GM18520 (cell line): ENCODE results near the gene CSRP3.

ENCODE experiments used
- ATAC-seq: cut with Tn5 transposase; IDR thresholded peaks from one replicate; pipeline ENCODE4 v1.9.1; 2021; ENCODE audit not compliant: unreplicated experiment

The CSRP3 gene

GRCh38 chr11:19226378-19227195 lies 24.8 kb upstream of the CSRP3 start:
- ATAC-seq = no peak

DNA sequence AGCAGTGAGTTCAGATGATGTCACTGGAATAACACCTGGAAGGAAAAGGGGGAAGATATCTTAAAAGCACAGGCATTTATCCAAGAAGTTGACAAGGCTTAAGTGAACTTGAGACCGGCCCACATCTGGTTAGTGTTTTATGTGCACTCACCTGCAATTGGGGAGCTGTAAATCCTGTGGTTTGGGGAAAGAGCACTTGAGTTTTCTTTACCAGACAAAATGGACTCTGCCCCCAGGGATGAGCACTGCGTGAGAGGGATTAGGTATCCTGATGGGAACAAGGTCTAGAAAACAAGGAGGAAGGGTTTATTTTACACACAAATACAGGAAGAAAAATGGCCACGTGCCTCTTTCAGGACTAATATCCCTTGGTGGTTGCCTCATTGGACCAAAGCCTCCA lies 23.8 kb upstream of the CSRP3 start:
- ATAC-seq = no peak

DNA sequence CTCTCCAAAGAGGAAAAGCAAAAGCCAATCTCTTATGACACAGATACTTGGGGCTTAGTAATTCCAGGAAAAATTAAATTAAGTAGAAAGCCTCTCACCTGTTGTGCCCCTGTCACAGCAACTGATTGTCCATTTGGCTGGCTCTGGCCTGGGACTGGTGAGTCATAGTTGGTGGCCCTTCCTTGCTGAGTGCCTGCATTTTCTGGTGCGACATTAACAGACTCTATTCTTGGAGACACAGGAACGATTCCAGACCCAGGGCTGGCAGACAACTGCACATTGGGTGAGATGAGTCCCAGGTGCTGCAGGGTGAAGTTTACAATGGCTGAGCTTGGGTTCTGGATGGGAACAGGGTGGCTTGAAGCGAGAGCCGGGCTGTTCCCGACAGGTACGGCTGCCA lies 23.3 kb upstream of the CSRP3 start:
- ATAC-seq = no peak

GRCh38 chr11:19220903-19221724 lies 19.3 kb upstream of the CSRP3 start:
- ATAC-seq = no peak

DNA sequence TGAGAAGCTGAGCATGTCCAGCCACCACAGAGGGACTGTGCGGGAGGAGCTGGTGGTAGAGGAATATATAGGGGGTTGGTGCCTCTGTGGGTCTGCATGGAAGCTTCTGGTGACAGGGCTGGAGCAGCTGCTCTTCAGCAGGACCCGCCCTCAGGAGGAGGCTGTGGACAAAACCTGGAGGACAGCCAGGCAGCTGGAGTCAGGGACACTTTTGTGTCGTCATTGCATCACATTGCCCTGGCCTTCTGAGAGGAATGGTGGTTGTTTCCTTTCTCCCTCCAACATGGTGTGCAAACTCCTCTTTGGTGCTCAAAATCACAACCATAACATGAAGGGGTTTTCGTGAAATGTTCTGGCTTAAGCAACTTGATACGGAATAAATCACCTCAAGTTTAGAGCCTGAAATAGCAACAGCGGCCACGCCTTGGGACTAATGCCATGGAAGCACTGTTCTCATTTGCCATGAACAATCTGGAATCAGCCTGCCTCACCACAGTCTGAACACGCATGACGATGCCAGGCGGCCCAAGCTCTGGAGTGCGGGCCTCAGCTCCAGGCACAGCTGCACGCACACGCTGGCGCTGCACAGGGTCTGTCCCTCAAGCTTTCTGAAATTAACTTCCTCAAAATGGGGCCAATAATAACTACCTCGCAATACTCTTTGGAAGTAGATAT lies 17.1 kb upstream of the CSRP3 start:
- no peak for ATAC-seq

- no peak for ATAC-seq
Measured at GRCh38 chr11:19218216-19218615, 16.4 kb upstream of the CSRP3 start.

GRCh38 chr11:19216709-19217374 lies 15.1 kb upstream of the CSRP3 start:
- ATAC-seq = no peak

DNA sequence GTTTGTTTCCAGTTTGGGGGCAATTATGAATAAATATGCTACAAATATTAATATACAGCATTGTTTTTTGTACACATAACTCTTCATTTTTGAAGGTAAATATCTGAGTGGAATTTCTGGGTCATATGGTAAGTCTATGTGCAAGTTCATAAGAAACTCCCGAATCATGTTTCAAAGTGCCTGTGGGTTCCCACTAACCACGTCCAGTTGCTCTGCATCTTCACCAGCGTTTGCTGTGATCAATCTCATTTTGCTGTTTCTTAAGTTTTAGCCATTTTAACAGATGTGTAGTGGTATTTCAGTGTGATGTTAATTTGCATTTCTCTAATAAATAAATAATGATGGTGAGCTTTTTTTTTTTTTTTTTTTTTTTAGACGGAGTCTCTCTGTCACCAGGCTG lies 14.2 kb upstream of the CSRP3 start:
- no peak for ATAC-seq

DNA sequence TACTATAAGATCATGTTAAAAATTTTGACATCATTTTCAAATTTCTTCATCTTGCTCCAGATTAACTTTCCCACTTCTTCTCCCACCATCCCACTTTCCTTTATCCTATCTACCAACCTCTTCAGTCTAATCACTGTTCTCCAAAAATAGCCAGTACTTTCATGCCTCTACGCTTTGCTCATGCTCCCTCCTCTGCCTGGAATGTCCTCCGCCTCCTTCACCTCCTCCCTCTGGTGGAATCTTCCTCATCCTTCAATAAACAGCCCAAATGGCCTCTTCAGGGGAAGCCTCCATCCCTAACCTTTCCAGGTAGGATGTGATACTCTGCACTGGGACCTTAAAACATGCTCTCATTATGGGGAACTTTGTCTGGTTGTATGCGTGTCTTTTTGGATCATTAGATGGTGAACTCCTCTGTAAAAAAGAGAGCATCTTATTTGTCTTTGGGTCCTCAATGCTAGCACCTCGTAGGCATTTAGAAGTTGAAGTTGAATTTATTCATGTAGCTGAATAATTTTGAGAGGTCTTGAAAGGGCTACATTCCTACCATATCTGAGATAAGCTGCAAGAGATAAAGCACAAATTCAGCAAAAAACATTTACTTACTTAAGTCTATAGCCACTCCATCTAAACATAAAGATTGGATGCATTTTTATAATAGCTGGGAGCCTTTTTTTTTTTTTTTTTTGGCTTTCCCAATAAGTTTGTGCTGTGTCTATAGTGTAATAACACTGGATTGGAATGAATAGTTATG lies 8.0 kb upstream of the CSRP3 start:
- ATAC-seq = no peak

- no peak for ATAC-seq
Measured at GRCh38 chr11:19208959-19209546, 7.3 kb upstream of the CSRP3 start.

DNA sequence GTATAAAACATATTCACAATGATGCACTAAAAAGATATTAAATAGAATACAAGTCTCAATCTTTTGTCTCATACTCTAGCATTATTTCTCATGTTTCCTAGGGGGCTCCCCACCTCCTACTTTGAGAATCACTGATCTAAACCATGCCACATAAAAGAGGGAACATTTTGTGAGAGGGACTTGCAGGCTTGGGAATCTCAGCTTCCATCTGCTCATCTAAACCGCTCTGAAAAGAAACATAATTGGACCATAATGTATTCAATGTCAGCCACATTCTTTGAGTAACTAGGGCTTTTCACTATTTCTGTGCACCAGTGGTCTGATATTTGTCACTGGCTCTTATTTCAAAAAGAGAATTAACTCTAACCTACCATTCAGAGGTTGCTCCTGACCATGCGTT lies 6.4 kb upstream of the CSRP3 start:
- no peak for ATAC-seq

DNA sequence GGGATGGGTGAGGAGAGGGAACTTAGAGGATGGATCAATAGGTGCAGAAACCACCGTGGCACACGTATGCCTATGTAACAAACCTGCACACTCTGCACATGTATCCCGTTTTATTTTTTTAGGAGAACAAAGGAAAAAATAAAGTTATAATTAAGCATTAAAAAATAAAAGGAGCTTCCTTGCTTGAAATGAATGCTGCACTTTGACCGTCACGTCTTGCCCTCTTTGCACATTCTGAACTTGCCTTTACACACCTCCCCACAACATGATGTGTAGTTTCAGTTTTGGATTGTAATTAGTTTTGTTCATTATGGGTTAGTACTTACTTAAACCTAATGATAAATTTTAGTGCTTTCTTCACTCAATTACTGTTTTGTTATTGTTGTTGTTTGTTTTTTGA lies 3.1 kb upstream of the CSRP3 start:
- no peak for ATAC-seq

- no peak for ATAC-seq
Measured at GRCh38 chr11:19200410-19201201, 1.2 kb downstream of the CSRP3 start.

GRCh38 chr11:19199771-19200170 lies 2.0 kb downstream of the CSRP3 start:
- ATAC-seq = no peak

DNA sequence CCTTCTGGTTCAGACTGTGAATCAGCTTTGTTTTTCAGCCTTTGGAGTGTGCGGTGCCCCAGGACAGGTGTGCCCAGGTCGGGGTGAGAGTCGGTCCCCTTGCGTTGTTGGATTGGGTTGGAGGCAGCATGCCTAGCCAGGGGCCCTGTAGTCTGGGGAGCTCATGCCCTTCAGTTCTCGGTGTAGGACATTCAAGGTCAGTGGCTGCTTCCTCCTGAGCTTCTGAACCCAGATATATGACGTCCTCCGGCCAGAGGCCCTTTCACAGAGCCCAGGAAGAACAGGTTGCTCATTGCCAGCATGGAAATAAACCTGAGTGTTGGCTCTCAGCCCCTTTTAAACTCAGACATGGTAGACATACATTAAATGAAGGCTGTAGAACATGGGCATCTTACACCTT lies 2.7 kb downstream of the CSRP3 start:
- no peak for ATAC-seq

DNA sequence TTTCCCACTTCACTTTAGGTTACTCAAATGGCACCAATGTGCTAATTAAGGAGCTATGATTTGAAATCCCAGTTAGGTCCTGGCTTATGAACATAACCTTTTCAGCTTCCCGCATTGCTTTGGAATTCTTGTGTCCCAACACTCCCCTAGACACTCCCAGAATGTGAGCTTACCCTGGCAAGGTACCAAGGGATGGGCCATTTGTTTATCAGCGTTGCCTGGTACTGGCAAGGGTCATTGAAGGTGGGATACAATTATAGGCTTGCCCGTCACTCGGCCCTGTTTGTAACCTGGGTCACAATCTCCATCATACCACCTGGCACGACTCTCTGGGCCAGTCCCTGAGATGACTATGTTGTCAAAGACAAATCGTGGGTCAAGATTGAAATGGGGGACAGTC lies 5.4 kb downstream of the CSRP3 start:
- no peak for ATAC-seq

- no peak for ATAC-seq
Measured at GRCh38 chr11:19194620-19195308, 7.0 kb downstream of the CSRP3 start.

GRCh38 chr11:19193916-19194315 lies 7.9 kb downstream of the CSRP3 start:
- no peak for ATAC-seq
